H1 (cell line): ENCODE measurements around the gene STK39. TPM values are rescaled to one million over a fixed set of nuclear protein-coding genes. Genes with fewer than 3 reads are reported as not detected.

Experiments used
- CTCF ChIA-PET: fragments of 300-600 bp; sonication (Branson Sonifier 250); formaldehyde crosslinking; loops from one replicate; lab custom pipeline; 2021; ENCODE audit not compliant: partially characterized antibody; lab: Charles Lee
- POLR2A ChIA-PET: fragments of 300-600 bp; sonication (Branson Sonifier 250); formaldehyde crosslinking; loops from one replicate; lab custom pipeline; 2021; ENCODE audit warnings: inconsistent platforms; ENCODE audit not compliant: partially characterized antibody; lab: Charles Lee
- DNase-seq, 2 experiments: peaks; one replicate each; pipeline versions ENCODE4 v3.0.0 to v3.0.0-alpha.2; 2010 to 2022; ENCODE audit warnings: low spot score in 2 of 2, low read depth in 1 of 2, mixed read lengths in 1 of 2
- FAIRE-seq: peaks from 2 replicates; lab custom pipeline; 2011; peaks lifted over from hg19 to GRCh38; lab: Jason Lieb, UNC
- H2AFZ ChIP-seq: 2 replicates; pipeline ENCODE4 v1.8.1; 2012; ENCODE audit warnings: low read length, inconsistent platforms
- H2AK5ac ChIP-seq: 2 replicates; pipeline ENCODE4 v1.6.1; 2013; ENCODE audit warnings: low read depth, low read length
- H2BK120ac ChIP-seq: replicated peaks from 2 replicates; pipeline ENCODE3; 2013; ENCODE audit warnings: low read depth, low read length, inconsistent platforms
- H2BK12ac ChIP-seq: 2 replicates; pipeline ENCODE4 v1.6.1; 2013; ENCODE audit warnings: low read depth, low read length
- H2BK15ac ChIP-seq: 2 replicates; pipeline ENCODE4 v1.6.1; 2013; ENCODE audit warnings: low read length
- H2BK20ac ChIP-seq: 2 replicates; pipeline ENCODE4 v1.6.1; 2013; ENCODE audit warnings: low read length
- H2BK5ac ChIP-seq: 2 replicates; pipeline ENCODE4 v1.6.1; 2013; ENCODE audit warnings: low read depth, low read length
- H3K14ac ChIP-seq: 2 replicates; pipeline ENCODE4 v1.6.1; 2013; ENCODE audit warnings: inconsistent platforms; ENCODE audit not compliant: insufficient read length
- H3K18ac ChIP-seq: 2 replicates; pipeline ENCODE4 v1.6.1; 2013; ENCODE audit warnings: low read length; ENCODE audit errors: extremely low read depth
- H3K23ac ChIP-seq: 2 replicates; pipeline ENCODE4 v1.6.1; 2013; ENCODE audit warnings: inconsistent platforms; ENCODE audit not compliant: insufficient read length
- H3K23me2 ChIP-seq: 2 replicates; pipeline ENCODE4 v1.6.1; 2013; ENCODE audit warnings: low read depth, low read length
- H3K27ac ChIP-seq: 2 replicates; pipeline ENCODE4 v1.6.1; 2011; ENCODE audit warnings: low read depth, low read length, inconsistent platforms
- H3K27me3 ChIP-seq, 4 experiments: replicated peaks in 1 of 4; 1 replicate in 1 of 4; 2 replicates in 3 of 4; pipeline versions ENCODE4 v1.6.1 to v1.8.1; 2011 to 2013; ENCODE audit warnings: low read length in 3 of 4, mild to moderate bottlenecking in 3 of 4, inconsistent platforms in 2 of 4, mixed read lengths in 2 of 4, moderate library complexity in 1 of 4; ENCODE audit not compliant: control insufficient read depth in 3 of 4, insufficient read depth in 3 of 4; ENCODE audit errors: extremely low read depth in 1 of 4
- H3K36me3 ChIP-seq, 4 experiments: 2 replicates each; pipeline versions ENCODE4 v1.6.1 to v1.8.1; 2011 to 2013; ENCODE audit warnings: mild to moderate bottlenecking in 4 of 4, low read length in 3 of 4, moderate library complexity in 2 of 4, control low read depth in 1 of 4, inconsistent platforms in 1 of 4; ENCODE audit not compliant: insufficient read depth in 4 of 4, control insufficient read depth in 2 of 4
- H3K4ac ChIP-seq: replicated peaks from 2 replicates; pipeline ENCODE3; 2013; ENCODE audit warnings: low read length, low read depth, mixed read lengths, inconsistent platforms; ENCODE audit not compliant: insufficient read length
- H3K4me1 ChIP-seq, 4 experiments: replicated peaks in 1 of 4; 1 replicate in 1 of 4; 2 replicates in 3 of 4; pipeline versions ENCODE4 v1.6.1 to v1.8.1; 2011 to 2013; ENCODE audit warnings: low read length in 3 of 4, inconsistent platforms in 2 of 4, mixed read lengths in 1 of 4; ENCODE audit not compliant: insufficient read depth in 4 of 4, control insufficient read depth in 3 of 4
- H3K4me2 ChIP-seq, 2 experiments: 2 replicates each; pipeline versions ENCODE4 v1.6.1 to v1.8.1; 2011 to 2013; ENCODE audit warnings: low read depth in 2 of 2, low read length in 2 of 2, control low read depth in 1 of 2, inconsistent platforms in 1 of 2, mild to moderate bottlenecking in 1 of 2; ENCODE audit not compliant: insufficient read depth in 1 of 2
- H3K4me3 ChIP-seq, 4 experiments: fragments of 200-600, 300-600 bp in 1 of 4; sonication (generic), shearing (Covaris generic), sonication (Bioruptor Twin) in 1 of 4; 2 replicates each; pipeline versions ENCODE4 v1.5.1 to v1.8.1; 2011 to 2016; ENCODE audit warnings: low read length in 4 of 4, low read depth in 3 of 4, control low read depth in 2 of 4, inconsistent platforms in 2 of 4, mild to moderate bottlenecking in 2 of 4, mixed read lengths in 1 of 4, moderate library complexity in 1 of 4; ENCODE audit not compliant: insufficient read depth in 2 of 4; ENCODE audit errors: extremely low read depth in 1 of 4
- H3K56ac ChIP-seq: replicated peaks from 2 replicates; pipeline ENCODE3; 2013; ENCODE audit warnings: low read depth, mild to moderate bottlenecking, mixed read lengths, low read length, inconsistent platforms; ENCODE audit not compliant: insufficient read length
- H3K79me1 ChIP-seq: 2 replicates; pipeline ENCODE4 v1.6.1; 2013; ENCODE audit warnings: low read depth, low read length, control low read depth
- H3K79me2 ChIP-seq, 2 experiments: 2 replicates each; pipeline versions ENCODE4 v1.6.1 to v1.8.1; 2012 to 2013; ENCODE audit warnings: low read length in 2 of 2, mild to moderate bottlenecking in 2 of 2, inconsistent platforms in 1 of 2; ENCODE audit not compliant: insufficient read depth in 2 of 2, control insufficient read depth in 1 of 2
- H3K9ac ChIP-seq, 4 experiments: replicated peaks in 1 of 4; 1 replicate in 1 of 4; 2 replicates in 3 of 4; pipeline versions ENCODE4 v1.6.1 to v1.8.1; 2011 to 2013; ENCODE audit warnings: low read depth in 3 of 4, low read length in 3 of 4, control low read depth in 2 of 4, mild to moderate bottlenecking in 2 of 4, moderate library complexity in 2 of 4, inconsistent platforms in 1 of 4; ENCODE audit errors: extremely low read depth in 1 of 4
- H3K9me3 ChIP-seq, 2 experiments: 2 replicates each; pipeline versions ENCODE4 v1.6.1 to v1.8.1; 2012 to 2013; ENCODE audit warnings: mild to moderate bottlenecking in 2 of 2, moderate library complexity in 2 of 2, control low read depth in 1 of 2, inconsistent platforms in 1 of 2, low read depth in 1 of 2, low read length in 1 of 2, mixed read lengths in 1 of 2; ENCODE audit not compliant: insufficient read depth in 2 of 2
- H4K20me1 ChIP-seq, 2 experiments: replicated peaks in 1 of 2; 2 replicates each; pipeline versions ENCODE3 to v1.8.1; 2011 to 2013; ENCODE audit warnings: inconsistent platforms in 2 of 2, low read length in 2 of 2, mild to moderate bottlenecking in 1 of 2; ENCODE audit not compliant: insufficient read depth in 2 of 2, control insufficient read depth in 1 of 2
- H4K5ac ChIP-seq: 2 replicates; pipeline ENCODE4 v1.6.1; 2013; ENCODE audit warnings: low read length, low read depth, mixed read lengths, inconsistent platforms; ENCODE audit not compliant: insufficient read length
- H4K8ac ChIP-seq: 2 replicates; pipeline ENCODE4 v1.8.0; 2013; ENCODE audit warnings: mild to moderate bottlenecking, moderate library complexity, low read length, inconsistent platforms; ENCODE audit not compliant: insufficient read depth; ENCODE audit errors: extremely low read depth
- H4K91ac ChIP-seq: replicated peaks from 2 replicates; pipeline ENCODE3; 2013; ENCODE audit warnings: low read length, mixed read lengths, inconsistent platforms; ENCODE audit not compliant: insufficient read length
- CHD1 ChIP-seq: IDR thresholded peaks from 2 replicates; pipeline ENCODE4 v1.6.1; 2012; ENCODE audit warnings: low read depth, low read length, improper control_type of control experiment
- CTBP2 ChIP-seq: IDR thresholded peaks from 2 replicates; pipeline ENCODE4 v1.7.0; 2011; ENCODE audit warnings: borderline replicate concordance, mild to moderate bottlenecking, moderate library complexity, mixed read lengths, low read length; ENCODE audit not compliant: insufficient read depth, insufficient read length
- EZH2 ChIP-seq: fragments of 200-600 bp; sonication (generic); IDR thresholded peaks from 2 replicates; pipeline ENCODE4 v1.7.1; 2012; ENCODE audit warnings: low read depth, mild to moderate bottlenecking, moderate library complexity, low read length, inconsistent platforms; ENCODE audit not compliant: severe bottlenecking
- TAF7 ChIP-seq: optimal IDR thresholded peaks from 2 replicates; pipeline ENCODE3; 2011; ENCODE audit warnings: low read depth, mild to moderate bottlenecking, inconsistent platforms, low read length, moderate library complexity, borderline replicate concordance
- YY1 ChIP-seq: IDR thresholded peaks from 2 replicates; pipeline ENCODE4 v1.6.1; 2011; ENCODE audit warnings: low read depth, mild to moderate bottlenecking, low read length
- WGBS, 2 experiments: shearing (Covaris generic) in 1 of 2; methylation state at CpG; one replicate each; pipeline versions ENCODE4 v1.1.6 to v1.1.7; 2013 to 2015; ENCODE audit warnings: low lambda C conversion rate in 2 of 2, mixed read lengths in 2 of 2, inconsistent platforms in 1 of 2, low coverage in 1 of 2, missing lambda C conversion rate in 1 of 2; ENCODE audit not compliant: insufficient replicate concordance in 2 of 2, insufficient coverage in 1 of 2, insufficient read length in 1 of 2; ENCODE audit errors: extremely low coverage in 1 of 2, missing lambda C conversion rate in 1 of 2; 5-methylcytosine and 5-hydroxymethylcytosine counted together
- polyA plus RNA-seq, 7 experiments: library from polyadenylated mRNA; depleted of rRNA in 3 of 7; stranded (reverse) in 5 of 7; unstranded in 2 of 7; fragments of >200 nt in 5 of 7; fragments of 200-250 nt in 2 of 7; gene quantifications; 1 replicate in 5 of 7; 2 replicates in 1 of 7; 4 replicates in 1 of 7; pipeline versions ENCODE4 v1.2.1 to v1.2.3, GENCODE V29; 2011 to 2013; ENCODE audit warnings: missing spikeins in 2 of 7, mixed read lengths in 2 of 7
- total RNA-seq: library from RNA; stranded (reverse); fragmentation: NEBNext Ultra II Directional; extraction: Animal tissue kit (Norgen Biotek cat#: 25700); gene quantifications from 2 replicates; pipeline ENCODE4 v1.2.1, GENCODE V29; 2021

The STK39 gene
- total and polyA plus RNA-seq, 2 of the 8 experiments (the other 6 are each of a cell fraction or from before 2014, with no cell fraction given), result 13.7 to 23.8 TPM

DNA sequence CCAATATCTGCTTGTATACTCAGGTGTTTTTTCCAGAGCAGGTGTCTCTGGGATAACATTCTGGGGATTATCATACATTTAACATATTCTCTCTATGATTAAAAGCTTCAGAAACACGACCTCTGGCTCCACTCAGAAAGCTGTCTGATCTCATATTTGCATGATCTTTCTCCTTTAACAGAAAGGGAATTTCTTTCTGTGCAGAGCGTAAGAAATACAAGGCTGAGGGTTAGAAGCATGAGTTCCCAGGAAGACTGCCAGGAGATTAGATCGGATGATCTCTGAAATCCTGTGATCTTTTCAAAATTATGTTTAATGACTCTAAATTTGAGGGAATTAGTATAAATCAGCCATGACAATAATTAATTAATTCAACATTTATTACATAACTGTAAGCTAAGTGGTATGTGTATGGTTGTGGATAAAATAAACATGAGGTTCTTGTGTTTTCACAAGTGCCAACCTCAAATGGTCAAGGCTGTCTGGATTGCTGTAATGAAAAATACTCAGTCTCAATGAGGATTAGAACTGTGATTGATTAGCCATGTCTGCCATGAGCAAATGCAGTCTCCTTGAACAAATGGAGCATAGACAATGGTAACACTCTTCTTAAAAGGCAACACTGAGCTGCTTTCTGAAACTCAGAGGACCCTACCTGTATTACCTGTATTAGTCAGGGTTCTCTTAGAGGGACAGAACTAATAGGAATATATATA lies 304.9 kb downstream of the STK39 start:
- DNase-seq, result no peak
- Histone ChIP-seq H2BK12ac (no peak overlapping the region), H3K27ac (no peak overlapping the region), H3K23ac (no peak overlapping the region), H3K18ac (no peak overlapping the region), H2AK5ac (no peak overlapping the region), H4K20me1 (no peaks in the 10 kb centered on the region), H3K23me2 (no peaks in the 10 kb centered on the region), H3K36me3 (no peaks in the 10 kb centered on the region), H3K27me3 (no peaks in the 10 kb centered on the region), H3K4me3 (no peak overlapping the region), H4K91ac (no peak overlapping the region), H3K9ac (no peak overlapping the region), H2AFZ (no peak overlapping the region), H4K8ac (no peak overlapping the region), H3K4me2 (no peak overlapping the region), H2BK5ac (no peak overlapping the region), H3K79me2 (no peaks in the 10 kb centered on the region), H4K5ac (no peak overlapping the region), H3K79me1 (no peaks in the 10 kb centered on the region), H2BK15ac (no peak overlapping the region), H2BK120ac (no peak overlapping the region), H3K56ac (no peak overlapping the region), H3K9me3 (no peaks in the 10 kb centered on the region), H3K4me1 (peaks cover 0 to 7% (median 5%) of the 10 kb centered on the region in 4 experiments; a peak in 6 of 7 replicates), H3K4ac (no peak overlapping the region), H2BK20ac (no peak overlapping the region), H3K14ac (no peak overlapping the region)
- WGBS, 2 experiments, result 89% methylated on average over 3 of the region's 3 CpGs; no CpG with 5 or more reads in 1 of the 2 experiments
- TF ChIP-seq TAF7, result no peak
- TF ChIP-seq CTBP2, result no peak
- TF ChIP-seq YY1, result no peak
- TF ChIP-seq CHD1, result no peak
- TF ChIP-seq EZH2, result no peak
- FAIRE-seq, result no peak
- CTCF ChIA-PET, result interaction anchor here (0.6 to 2.3 kb wide), 5 partner anchors 13 to 177 kb away, joined by 3 to 14 read pairs (median 4); no protein-coding TSS in a partner anchor
- POLR2A ChIA-PET, result no interaction called here
